PC-3 (cell line): ENCODE data around the gene ASPSCR1. TPM values are rescaled to one million over a fixed set of nuclear protein-coding genes. Genes with fewer than 3 reads are reported as not detected.

Experiments
- ATAC-seq: fragments of 200-7000 bp; cut with Tn5 transposase; 2 replicates; pipeline ENCODE4 v1.9.1; 2020; ENCODE audit warnings: mild to moderate bottlenecking, moderate library complexity
- BruUV-seq: library from RNA; stranded (reverse); fragments of 400-500 nt; replicated peaks from 2 replicates; lab custom pipeline; 2021; lab: Mats Ljungman, UMichigan
- CTCF ChIA-PET: fragments of 300-600 bp; sonication (Branson Sonifier 250); formaldehyde crosslinking; loops from one replicate; lab custom pipeline; 2022; ENCODE audit warnings: antibody characterized with exemption; lab: Charles Lee
- POLR2A ChIA-PET: fragments of 300-600 bp; sonication (Branson Sonifier 250); formaldehyde crosslinking; loops from one replicate; lab custom pipeline; 2022; ENCODE audit warnings: antibody characterized with exemption; ENCODE audit not compliant: unreplicated experiment; lab: Charles Lee
- DNase-seq: peaks from one replicate; pipeline ENCODE4 v3.0.0-alpha.2; 2015
- H2AFZ ChIP-seq: fragments of 300-600 bp; sonication (generic); 2 replicates; pipeline ENCODE4 v1.6.0; 2016; ENCODE audit warnings: antibody characterized with exemption, low read length
- H3F3A ChIP-seq: fragments of 300-600 bp; sonication (generic); one replicate; pipeline ENCODE4 v1.6.0; 2017; ENCODE audit warnings: antibody characterized with exemption, low read length, control low read depth, mild to moderate bottlenecking; ENCODE audit not compliant: unreplicated experiment
- H3K27ac ChIP-seq: fragments of 300-600 bp; sonication (generic); 2 replicates; pipeline ENCODE4 v1.5.1; 2016; ENCODE audit warnings: mild to moderate bottlenecking, low read length
- H3K27me3 ChIP-seq: fragments of 300-600 bp; sonication (generic); 2 replicates; pipeline ENCODE4 v1.6.1; 2016; ENCODE audit warnings: low read length, mixed read lengths
- H3K36me3 ChIP-seq: fragments of 300-600 bp; sonication (generic); 2 replicates; pipeline ENCODE4 v1.6.1; 2016; ENCODE audit warnings: low read depth, mixed run types, low read length, mixed read lengths
- H3K4me1 ChIP-seq: fragments of 300-600 bp; sonication (generic); 2 replicates; pipeline ENCODE4 v1.5.1; 2016; ENCODE audit warnings: low read length; ENCODE audit not compliant: insufficient read depth
- H3K4me2 ChIP-seq: fragments of 300-600 bp; sonication (generic); 2 replicates; pipeline ENCODE4 v1.6.0; 2016; ENCODE audit warnings: low read length
- H3K4me3 ChIP-seq: fragments of 300-600 bp; sonication (generic); 2 replicates; pipeline ENCODE4 v1.5.1; 2016; ENCODE audit warnings: mild to moderate bottlenecking, low read length, mixed read lengths
- H3K79me2 ChIP-seq: fragments of 300-600 bp; sonication (generic); 2 replicates; pipeline ENCODE4 v1.6.1; 2017; ENCODE audit warnings: low read length, mixed read lengths
- H3K9ac ChIP-seq: fragments of 300-600 bp; sonication (generic); 2 replicates; pipeline ENCODE4 v1.6.0; 2016; ENCODE audit warnings: mild to moderate bottlenecking, low read length
- H3K9me2 ChIP-seq: fragments of 300-600 bp; sonication (generic); replicated peaks from 2 replicates; pipeline ENCODE4 v1.6.1; 2016; ENCODE audit warnings: mixed run types, low read length, mixed read lengths
- H3K9me3 ChIP-seq: fragments of 300-600 bp; sonication (generic); 2 replicates; pipeline ENCODE4 v1.6.1; 2016; ENCODE audit warnings: low read length, mixed read lengths
- H4K20me1 ChIP-seq: fragments of 300-600 bp; sonication (generic); 2 replicates; pipeline ENCODE4 v1.6.1; 2016; ENCODE audit warnings: low read length, mixed read lengths
- EZH2 ChIP-seq: fragments of 300-600 bp; sonication (generic); IDR thresholded peaks from one replicate; pipeline ENCODE4 v1.6.1; 2017; ENCODE audit warnings: antibody characterized with exemption, mild to moderate bottlenecking, low read length; ENCODE audit not compliant: unreplicated experiment
- EZH2phosphoT487 ChIP-seq: fragments of 300-600 bp; sonication (generic); IDR thresholded peaks from 2 replicates; pipeline ENCODE4 v1.6.1; 2018; ENCODE audit warnings: mild to moderate bottlenecking, antibody characterized with exemption, low read length, borderline replicate concordance
- intact Hi-C: fragments of 100-400 bp; cut with micrococcal nuclease; formaldehyde crosslinking; loops from 2 replicates; pipeline ENCODE4 v1.9.0; 2023
- total RNA-seq: library from RNA; depleted of rRNA; stranded (reverse); fragments of >200 nt; gene quantifications from 2 replicates; pipeline ENCODE4 v1.2.3, GENCODE V29; 2014
- TF ChIP-seq, protein P1 (sequence below): fragments of 300-600 bp; sonication (generic); conservative IDR thresholded peaks from 2 replicates; pipeline ENCODE4 v1.5.1; 2017; ENCODE audit warnings: antibody characterized with exemption, low read depth, mild to moderate bottlenecking, low read length

ASPSCR1 gene
- total RNA-seq, 1 experiment from 2014 or later: 31.5 TPM

DNA sequence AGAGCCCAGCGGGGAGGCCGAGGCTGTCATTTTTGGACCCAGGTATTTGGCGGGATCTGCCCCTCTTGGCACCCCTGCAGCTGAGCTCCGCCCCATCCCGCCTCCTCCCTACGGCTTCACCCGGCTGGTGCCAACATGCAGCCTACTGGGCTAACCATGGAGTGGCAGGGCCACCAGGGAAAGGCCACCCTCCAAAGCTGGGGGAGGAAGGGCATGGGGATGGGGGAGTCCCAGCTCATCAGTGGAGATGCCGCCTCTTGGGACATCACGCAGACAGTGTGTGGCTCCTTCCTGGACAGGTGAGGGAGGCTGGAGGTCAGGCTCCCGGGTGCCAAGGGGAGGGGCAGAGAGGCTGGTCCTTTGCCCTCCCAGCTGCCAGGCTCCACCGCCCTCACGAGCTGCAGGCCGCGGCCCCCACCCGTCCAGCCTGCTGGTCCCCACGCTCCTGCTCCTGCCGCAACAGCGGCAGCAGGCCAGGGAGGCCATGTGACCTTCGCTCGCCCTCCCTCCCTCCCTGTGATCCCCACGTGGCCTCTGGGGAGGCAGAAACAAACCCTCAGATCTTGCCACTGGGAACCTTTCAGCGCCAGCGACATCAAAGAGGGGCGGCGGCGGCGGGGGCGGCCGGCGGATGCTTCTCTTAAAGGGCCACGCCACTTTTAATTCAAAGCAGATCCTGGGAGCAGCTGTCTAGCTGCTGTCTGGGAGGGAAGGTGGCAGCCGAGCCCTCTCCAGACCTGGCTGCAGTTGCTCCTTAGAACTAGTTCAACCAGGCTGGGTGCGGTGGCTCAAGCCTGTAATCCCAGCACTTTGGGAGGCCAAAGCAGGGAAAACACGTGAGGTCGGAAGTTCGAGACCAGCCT is 9.7 kb upstream of the ASPSCR1 start:
- 0 out of 2 replicates have a peak overlapping the region, but pooled peaks have one; percentile 34 for H3K4me2 ChIP-seq
- CTCF ChIA-PET: interaction anchor here (0.7 kb wide), 1 partner anchor 50 kb away, joined by 13 read pairs; no protein-coding TSS in a partner anchor
- BruUV-seq: no TSS peak
- H3K9me2 ChIP-seq: no peaks in the 10 kb centered on the region
- no peaks in the 10 kb centered on the region for H3K27me3 ChIP-seq
- peak; percentile 14 for DNase-seq
- POLR2A ChIA-PET: no interaction called here
- no peaks in the 10 kb centered on the region for H3K36me3 ChIP-seq
- no peaks in the 10 kb centered on the region for H3K4me1 ChIP-seq
- peak; percentile 27; the same call in 1 of the 2 replicates for ATAC-seq
- H3K79me2 ChIP-seq: no peaks in the 10 kb centered on the region
- H3K9me3 ChIP-seq: no peaks in the 10 kb centered on the region
- no peak overlapping the region for H3K9ac ChIP-seq
- H2AFZ ChIP-seq: peak overlapping the region; percentile 57
- no peak overlapping the region for H3K4me3 ChIP-seq
- no peaks in the 10 kb centered on the region for H4K20me1 ChIP-seq
- no peak overlapping the region for H3K27ac ChIP-seq
- intact Hi-C loops: no loop called here
- TF ChIP-seq, protein P1, sequence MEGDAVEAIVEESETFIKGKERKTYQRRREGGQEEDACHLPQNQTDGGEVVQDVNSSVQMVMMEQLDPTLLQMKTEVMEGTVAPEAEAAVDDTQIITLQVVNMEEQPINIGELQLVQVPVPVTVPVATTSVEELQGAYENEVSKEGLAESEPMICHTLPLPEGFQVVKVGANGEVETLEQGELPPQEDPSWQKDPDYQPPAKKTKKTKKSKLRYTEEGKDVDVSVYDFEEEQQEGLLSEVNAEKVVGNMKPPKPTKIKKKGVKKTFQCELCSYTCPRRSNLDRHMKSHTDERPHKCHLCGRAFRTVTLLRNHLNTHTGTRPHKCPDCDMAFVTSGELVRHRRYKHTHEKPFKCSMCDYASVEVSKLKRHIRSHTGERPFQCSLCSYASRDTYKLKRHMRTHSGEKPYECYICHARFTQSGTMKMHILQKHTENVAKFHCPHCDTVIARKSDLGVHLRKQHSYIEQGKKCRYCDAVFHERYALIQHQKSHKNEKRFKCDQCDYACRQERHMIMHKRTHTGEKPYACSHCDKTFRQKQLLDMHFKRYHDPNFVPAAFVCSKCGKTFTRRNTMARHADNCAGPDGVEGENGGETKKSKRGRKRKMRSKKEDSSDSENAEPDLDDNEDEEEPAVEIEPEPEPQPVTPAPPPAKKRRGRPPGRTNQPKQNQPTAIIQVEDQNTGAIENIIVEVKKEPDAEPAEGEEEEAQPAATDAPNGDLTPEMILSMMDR: no peak
- TF ChIP-seq EZH2 (no peak), EZH2phosphoT487 (no peak)
- H3F3A ChIP-seq: no peaks in the 10 kb centered on the region

DNA sequence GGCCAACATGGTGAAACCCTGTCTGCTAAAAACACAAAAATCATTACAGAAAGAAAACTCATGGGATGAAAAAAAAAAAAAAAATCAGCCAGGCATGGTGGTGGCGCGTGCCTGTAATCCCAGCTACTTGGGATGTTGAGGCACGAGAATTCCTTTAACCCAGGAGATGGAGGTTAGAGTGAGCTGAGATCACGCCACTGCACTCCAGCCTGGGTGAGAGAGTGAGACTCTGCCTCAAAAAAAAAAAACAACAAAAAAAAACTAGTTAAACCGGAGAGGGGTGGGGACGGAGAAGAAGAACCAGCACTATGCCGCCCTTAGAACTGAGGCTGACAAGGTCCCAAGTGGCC is 9.1 kb upstream of the ASPSCR1 start:
- Histone ChIP-seq H3K4me3 (no peak overlapping the region), H2AFZ (no peak overlapping the region), H3K9ac (no peak overlapping the region), H3K9me3 (peaks cover 2% of the 10 kb centered on the region; the same call in 1 of the 2 replicates), H3K4me1 (no peaks in the 10 kb centered on the region), H4K20me1 (no peaks in the 10 kb centered on the region), H3F3A (no peaks in the 10 kb centered on the region), H3K36me3 (no peaks in the 10 kb centered on the region), H3K9me2 (no peaks in the 10 kb centered on the region), H3K79me2 (no peaks in the 10 kb centered on the region), H3K4me2 (0 out of 2 replicates have a peak overlapping the region, but pooled peaks have one; percentile 34), H3K27ac (no peak overlapping the region), H3K27me3 (no peaks in the 10 kb centered on the region)
- ATAC-seq (no peak), DNase-seq (no peak)
- TF ChIP-seq, protein P1: no peak
- no peak for TF ChIP-seq EZH2phosphoT487
- TF ChIP-seq EZH2: no peak
- POLR2A ChIA-PET: no interaction called here
- intact Hi-C loops: no loop called here
- CTCF ChIA-PET: interaction anchor here (0.6 to 0.7 kb wide), 2 partner anchors 49 to 130 kb away, joined by 4 to 13 read pairs; no protein-coding TSS in a partner anchor
- BruUV-seq: no TSS peak
